Panc1 (cell line): ENCODE measurements around the gene KIF26B. TPM values are rescaled to one million over a fixed set of nuclear protein-coding genes. Genes with fewer than 3 reads are reported as not detected.

Experiments used
- ATAC-seq: fragments of 200-7000 bp; cut with Tn5 transposase; 2 replicates; pipeline ENCODE4 v1.9.1; 2020; ENCODE audit warnings: mild to moderate bottlenecking, moderate library complexity
- BruUV-seq: library from RNA; stranded (reverse); fragments of 400-500 nt; replicated peaks from 2 replicates; lab custom pipeline; 2021; lab: Mats Ljungman, UMichigan
- CTCF ChIA-PET: fragments of 300-600 bp; sonication (Branson Sonifier 250); formaldehyde crosslinking; loops from one replicate; lab custom pipeline; 2022; ENCODE audit warnings: antibody characterized with exemption; lab: Charles Lee
- POLR2A ChIA-PET: fragments of 300-600 bp; sonication (Branson Sonifier 250); formaldehyde crosslinking; loops from one replicate; lab custom pipeline; 2022; ENCODE audit warnings: antibody characterized with exemption; lab: Charles Lee
- DNase-seq: peaks from one replicate; pipeline ENCODE4 v3.0.0-alpha.2; 2010; ENCODE audit warnings: low read depth, low spot score
- H3K27ac ChIP-seq: 2 replicates; pipeline ENCODE4 v1.5.1; 2011; ENCODE audit warnings: mild to moderate bottlenecking, low read length, inconsistent platforms
- H3K27me3 ChIP-seq: fragments of 200-500 bp; sonication (Bioruptor generic); 2 replicates; pipeline ENCODE4 v1.6.0; 2014; ENCODE audit warnings: low read length, inconsistent platforms; ENCODE audit not compliant: control insufficient read depth, insufficient read depth
- H3K36me3 ChIP-seq: fragments of 200-500 bp; sonication (Bioruptor generic); 2 replicates; pipeline ENCODE4 v1.5.1; 2014; ENCODE audit warnings: inconsistent platforms, mild to moderate bottlenecking, low read length, moderate library complexity; ENCODE audit not compliant: control insufficient read depth, insufficient read depth
- H3K4me1 ChIP-seq: 2 replicates; pipeline ENCODE4 v1.5.1; 2011; ENCODE audit warnings: inconsistent platforms, mild to moderate bottlenecking, low read length, moderate library complexity; ENCODE audit not compliant: control insufficient read depth, insufficient read depth
- H3K4me3 ChIP-seq, 2 experiments: 2 replicates each; pipeline ENCODE4 v1.5.1; 2011 to 2012; ENCODE audit warnings: low read depth in 2 of 2, low read length in 2 of 2, mild to moderate bottlenecking in 2 of 2, inconsistent platforms in 1 of 2, moderate library complexity in 1 of 2
- H3K9me3 ChIP-seq: fragments of 200-500 bp; sonication (Bioruptor generic); 2 replicates; pipeline ENCODE4 v1.5.1; 2014; ENCODE audit warnings: low read depth, mild to moderate bottlenecking, inconsistent platforms, low read length, moderate library complexity; ENCODE audit not compliant: control insufficient read depth, insufficient read depth
- POLR2AphosphoS5 ChIP-seq: IDR thresholded peaks from 2 replicates; pipeline ENCODE4 v1.6.1; 2012; ENCODE audit warnings: mild to moderate bottlenecking, low read depth, low read length, moderate library complexity
- SIN3A ChIP-seq: IDR thresholded peaks from 2 replicates; pipeline ENCODE4 v1.6.1; 2012; ENCODE audit warnings: low read depth, mild to moderate bottlenecking, low read length, moderate library complexity, borderline replicate concordance; ENCODE audit not compliant: insufficient read depth
- TCF7L2 ChIP-seq: IDR thresholded peaks from 2 replicates; pipeline ENCODE4 v1.6.1; 2011; ENCODE audit warnings: mild to moderate bottlenecking, low read depth, low read length, inconsistent platforms
- in situ Hi-C: cut with HindIII; loops from 2 replicates; pipeline ENCODE4 v1.10.0; 2016; ENCODE audit warnings: low sequenced_read_pairs, low pct_unique_long_range_greater_than_20kb
- intact Hi-C: fragments of 100-400 bp; cut with micrococcal nuclease; formaldehyde crosslinking; loops from one replicate; pipeline ENCODE4 v1.10.0; 2022; ENCODE audit not compliant: unreplicated experiment
- total RNA-seq: library from RNA; stranded (reverse); gene quantifications from one replicate; pipeline ENCODE4 v1.2.1, GENCODE V29; 2021; ENCODE audit not compliant: unreplicated experiment
- TF ChIP-seq, protein P1 (sequence below): fragments of 450-650 bp; IDR thresholded peaks from 2 replicates; pipeline ENCODE4 v1.5.1; 2017; ENCODE audit warnings: mild to moderate bottlenecking
- TF ChIP-seq, protein P2 (sequence below), 2 experiments: IDR thresholded peaks; 2 replicates each; pipeline ENCODE4 v1.6.1; 2011 to 2012; ENCODE audit warnings: low read depth in 2 of 2, control low read depth in 1 of 2, low read length in 1 of 2, mild to moderate bottlenecking in 1 of 2, moderate library complexity in 1 of 2; ENCODE audit not compliant: insufficient read depth in 1 of 2

Gene KIF26B
- total RNA-seq, 1 experiment from 2014 or later: 0.33 TPM

DNA sequence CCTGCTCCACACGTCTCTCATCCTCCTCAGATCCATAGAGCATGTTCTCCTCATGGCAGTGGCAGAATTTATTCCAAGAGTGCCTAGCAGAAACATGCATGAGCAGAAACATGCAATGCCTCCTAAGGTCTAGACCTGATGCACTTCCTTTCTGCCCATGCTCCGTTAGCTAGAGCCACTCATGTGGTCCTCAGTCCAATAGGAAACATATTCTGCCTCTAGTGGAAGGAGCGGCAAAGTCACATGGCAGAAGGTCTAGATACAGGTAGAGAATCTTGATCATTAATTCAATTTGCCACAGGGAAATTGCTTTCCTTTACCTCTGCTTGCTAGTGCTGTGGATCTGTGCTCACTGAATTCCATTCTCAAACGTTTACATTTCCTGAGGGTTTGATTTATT, 130.4 kb downstream of the KIF26B start:
- ChIA-PET POLR2A (no interaction called here), CTCF (no interaction called here)
- Histone ChIP-seq H3K36me3 (no peaks in the 10 kb centered on the region), H3K27me3 (no peaks in the 10 kb centered on the region; the same call in 1 of the 2 replicates), H3K9me3 (no peaks in the 10 kb centered on the region), H3K4me1 (no peaks in the 10 kb centered on the region), H3K27ac (no peak overlapping the region), H3K4me3 (no peak overlapping the region)
- DNase-seq (no peak), ATAC-seq (no peak)
- in situ Hi-C loops (no loop called here), intact Hi-C loops (no loop called here)
- TF ChIP-seq, protein P1, sequence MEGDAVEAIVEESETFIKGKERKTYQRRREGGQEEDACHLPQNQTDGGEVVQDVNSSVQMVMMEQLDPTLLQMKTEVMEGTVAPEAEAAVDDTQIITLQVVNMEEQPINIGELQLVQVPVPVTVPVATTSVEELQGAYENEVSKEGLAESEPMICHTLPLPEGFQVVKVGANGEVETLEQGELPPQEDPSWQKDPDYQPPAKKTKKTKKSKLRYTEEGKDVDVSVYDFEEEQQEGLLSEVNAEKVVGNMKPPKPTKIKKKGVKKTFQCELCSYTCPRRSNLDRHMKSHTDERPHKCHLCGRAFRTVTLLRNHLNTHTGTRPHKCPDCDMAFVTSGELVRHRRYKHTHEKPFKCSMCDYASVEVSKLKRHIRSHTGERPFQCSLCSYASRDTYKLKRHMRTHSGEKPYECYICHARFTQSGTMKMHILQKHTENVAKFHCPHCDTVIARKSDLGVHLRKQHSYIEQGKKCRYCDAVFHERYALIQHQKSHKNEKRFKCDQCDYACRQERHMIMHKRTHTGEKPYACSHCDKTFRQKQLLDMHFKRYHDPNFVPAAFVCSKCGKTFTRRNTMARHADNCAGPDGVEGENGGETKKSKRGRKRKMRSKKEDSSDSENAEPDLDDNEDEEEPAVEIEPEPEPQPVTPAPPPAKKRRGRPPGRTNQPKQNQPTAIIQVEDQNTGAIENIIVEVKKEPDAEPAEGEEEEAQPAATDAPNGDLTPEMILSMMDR: no peak
- TF ChIP-seq, protein P2, sequence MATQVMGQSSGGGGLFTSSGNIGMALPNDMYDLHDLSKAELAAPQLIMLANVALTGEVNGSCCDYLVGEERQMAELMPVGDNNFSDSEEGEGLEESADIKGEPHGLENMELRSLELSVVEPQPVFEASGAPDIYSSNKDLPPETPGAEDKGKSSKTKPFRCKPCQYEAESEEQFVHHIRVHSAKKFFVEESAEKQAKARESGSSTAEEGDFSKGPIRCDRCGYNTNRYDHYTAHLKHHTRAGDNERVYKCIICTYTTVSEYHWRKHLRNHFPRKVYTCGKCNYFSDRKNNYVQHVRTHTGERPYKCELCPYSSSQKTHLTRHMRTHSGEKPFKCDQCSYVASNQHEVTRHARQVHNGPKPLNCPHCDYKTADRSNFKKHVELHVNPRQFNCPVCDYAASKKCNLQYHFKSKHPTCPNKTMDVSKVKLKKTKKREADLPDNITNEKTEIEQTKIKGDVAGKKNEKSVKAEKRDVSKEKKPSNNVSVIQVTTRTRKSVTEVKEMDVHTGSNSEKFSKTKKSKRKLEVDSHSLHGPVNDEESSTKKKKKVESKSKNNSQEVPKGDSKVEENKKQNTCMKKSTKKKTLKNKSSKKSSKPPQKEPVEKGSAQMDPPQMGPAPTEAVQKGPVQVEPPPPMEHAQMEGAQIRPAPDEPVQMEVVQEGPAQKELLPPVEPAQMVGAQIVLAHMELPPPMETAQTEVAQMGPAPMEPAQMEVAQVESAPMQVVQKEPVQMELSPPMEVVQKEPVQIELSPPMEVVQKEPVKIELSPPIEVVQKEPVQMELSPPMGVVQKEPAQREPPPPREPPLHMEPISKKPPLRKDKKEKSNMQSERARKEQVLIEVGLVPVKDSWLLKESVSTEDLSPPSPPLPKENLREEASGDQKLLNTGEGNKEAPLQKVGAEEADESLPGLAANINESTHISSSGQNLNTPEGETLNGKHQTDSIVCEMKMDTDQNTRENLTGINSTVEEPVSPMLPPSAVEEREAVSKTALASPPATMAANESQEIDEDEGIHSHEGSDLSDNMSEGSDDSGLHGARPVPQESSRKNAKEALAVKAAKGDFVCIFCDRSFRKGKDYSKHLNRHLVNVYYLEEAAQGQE (IDR thresholded peaks at IDR 0.05; ENCODE audit: insufficient read depth in 1 of 2, low read depth in 2 of 2, low read length in 1 of 2): no peak
- BruUV-seq: no TSS peak

DNA sequence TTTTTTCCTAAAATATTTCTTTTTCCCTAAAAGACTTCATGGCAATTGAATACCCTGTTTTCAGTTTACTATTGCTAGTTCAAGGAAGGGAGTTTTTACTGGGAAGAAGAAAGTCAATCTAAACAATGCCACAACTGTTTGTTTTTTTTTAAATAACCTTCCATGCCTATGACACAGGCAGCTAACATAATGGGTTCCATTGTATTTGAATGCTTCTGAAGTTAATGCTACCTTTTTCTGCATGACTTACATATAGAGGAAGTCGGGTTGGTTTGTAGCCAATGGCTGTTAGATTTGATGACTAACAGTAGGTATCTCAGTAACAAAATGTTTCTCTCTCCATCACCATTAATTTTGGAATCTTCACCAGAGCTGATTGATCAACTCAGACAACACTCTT, 134.0 kb downstream of the KIF26B start:
- POLR2A ChIA-PET: no interaction called here
- no peak overlapping the region for H3K4me3 ChIP-seq
- in situ Hi-C loops: no loop called here
- DNase-seq (no peak), ATAC-seq (no peak)
- no peaks in the 10 kb centered on the region for H3K9me3 ChIP-seq
- H3K27ac ChIP-seq: no peak overlapping the region
- CTCF ChIA-PET: no interaction called here
- intact Hi-C loops: no loop called here
- no peaks in the 10 kb centered on the region for H3K36me3 ChIP-seq
- no TSS peak for BruUV-seq
- no peaks in the 10 kb centered on the region for H3K4me1 ChIP-seq
- H3K27me3 ChIP-seq: no peaks in the 10 kb centered on the region; the same call in 1 of the 2 replicates
- TF ChIP-seq TCF7L2: no peak
- TF ChIP-seq, protein P2 (IDR thresholded peaks at IDR 0.05; ENCODE audit: insufficient read depth in 1 of 2, low read depth in 2 of 2, low read length in 1 of 2): no peak
- TF ChIP-seq, protein P1: no peak
- TF ChIP-seq SIN3A: no peak
- no peak for TF ChIP-seq POLR2AphosphoS5
